Stimulated activated CD8-positive, alpha-beta memory T cell treated with anti-CD3 and anti-CD28 coated beads, Interleukin-15, amount 100 ng/mL, for 1 hour (primary cell): ENCODE measurements around the gene HYAL4.
"Not testable (repeated sequence)": the region's sequence is repeated elsewhere in the genome, so short reads cannot be mapped to it uniquely, and the experiment has no call there.

Source experiments
- DNase-seq: peaks from one replicate; pipeline ENCODE4 v3.0.0-alpha.2; 2020; ENCODE audit warnings: low read depth

Gene HYAL4

GRCh38 chr7:123844712-123845219 lies at the start of gene HYAL4:
HYAL4 (plus strand) TSS chr7:123845169; CDS start chr7:123868274, 23,105 bp downstream.
- no peak for DNase-seq

GRCh38 chr7:123795917-123796316 lies 49.1 kb upstream of the HYAL4 start:
- no peak for DNase-seq

DNA sequence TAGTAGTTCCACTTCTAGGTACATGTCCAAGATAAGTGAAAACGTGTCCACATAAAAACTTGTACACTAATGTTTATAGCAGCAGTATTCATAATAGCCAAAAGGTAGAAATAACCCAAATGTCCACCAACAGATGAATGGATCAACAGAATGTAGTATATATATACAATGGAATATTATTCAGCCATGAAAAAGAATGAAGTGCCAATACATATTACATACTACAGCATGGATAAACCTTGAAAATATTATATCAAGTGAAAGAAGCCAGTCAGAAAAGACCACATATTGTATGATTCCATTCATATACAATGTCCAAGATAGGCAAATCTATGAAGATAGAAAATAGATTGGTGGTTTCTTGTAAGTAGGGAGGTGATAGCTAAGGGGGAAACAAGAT lies 48.4 kb upstream of the HYAL4 start:
- no peak for DNase-seq

GRCh38 chr7:123797673-123798531 lies 47.1 kb upstream of the HYAL4 start:
- DNase-seq, result no peak

DNA sequence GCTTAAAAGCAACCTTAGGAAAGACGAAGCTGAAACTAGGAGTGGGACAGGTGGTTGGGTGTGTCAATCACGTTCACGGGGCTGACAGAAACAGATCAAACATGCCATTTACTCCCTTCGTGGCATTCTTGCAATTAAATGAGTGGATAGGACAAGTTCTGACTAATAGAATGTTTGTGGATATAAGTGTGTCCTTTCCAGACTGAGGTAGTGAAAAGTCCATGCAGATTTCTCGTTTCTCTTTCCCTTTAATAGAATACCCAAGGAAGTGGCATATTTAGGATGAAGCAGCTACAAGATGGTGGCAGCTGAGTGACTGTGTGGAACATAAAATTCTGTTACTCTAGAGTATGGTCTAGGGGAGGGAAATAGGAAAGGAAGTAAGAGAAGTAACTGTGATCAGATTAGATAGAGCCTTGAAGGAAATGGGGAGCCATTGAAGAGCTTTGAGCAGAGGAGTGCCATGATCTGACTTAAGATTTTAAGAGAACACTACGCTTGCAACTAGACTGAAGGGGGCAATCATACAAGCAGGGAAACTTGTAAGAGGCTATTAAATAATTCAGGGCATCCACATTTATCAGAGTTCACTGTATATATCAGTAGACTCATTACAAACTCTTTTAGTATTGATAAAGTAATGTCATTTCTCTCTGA lies 46.3 kb upstream of the HYAL4 start:
- no peak for DNase-seq

DNA sequence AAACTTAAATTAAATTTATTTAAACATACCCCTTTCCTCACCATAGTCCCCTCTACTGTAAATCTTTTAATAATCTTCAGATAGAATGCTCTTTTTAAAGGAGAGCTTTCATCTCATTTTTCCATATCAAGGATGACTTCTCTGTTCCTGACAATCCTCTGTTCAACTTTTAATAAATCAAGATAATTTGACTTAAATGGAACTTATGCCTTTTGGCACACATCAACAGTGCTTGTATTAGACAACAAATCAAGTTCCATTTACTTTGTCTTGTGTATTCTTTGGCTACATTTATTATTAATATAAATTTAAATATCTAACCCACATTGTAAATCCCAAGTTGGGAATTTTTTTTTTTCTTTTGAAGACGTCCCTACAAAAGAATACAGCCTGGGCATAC lies 42.7 kb upstream of the HYAL4 start:
- DNase-seq, result no peak

- DNase-seq, result no peak
Measured at GRCh38 chr7:123805287-123805686, 39.7 kb upstream of the HYAL4 start.

GRCh38 chr7:123809471-123809870 lies 35.5 kb upstream of the HYAL4 start:
- DNase-seq, result no peak

DNA sequence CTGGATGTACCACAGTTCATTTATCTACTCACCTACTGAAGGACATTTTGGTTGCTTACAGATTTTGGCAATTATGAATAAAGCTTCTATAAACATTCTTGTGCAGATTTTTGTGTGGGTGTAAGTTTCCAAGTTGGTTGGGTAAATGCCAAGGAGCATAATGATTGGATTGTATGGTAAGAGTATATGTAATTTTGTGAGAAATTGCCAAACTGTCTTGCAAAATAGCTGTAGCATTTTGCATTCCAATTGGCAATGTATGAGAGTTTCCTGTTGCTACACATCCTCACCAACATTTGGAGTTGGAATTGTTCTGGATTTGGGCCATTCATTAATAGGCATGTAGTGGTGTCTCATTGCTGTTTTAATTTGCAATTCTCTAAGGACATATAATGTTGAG lies 33.9 kb upstream of the HYAL4 start:
- no peak for DNase-seq

- DNase-seq, result no peak
Measured at GRCh38 chr7:123816916-123817315, 28.1 kb upstream of the HYAL4 start.

DNA sequence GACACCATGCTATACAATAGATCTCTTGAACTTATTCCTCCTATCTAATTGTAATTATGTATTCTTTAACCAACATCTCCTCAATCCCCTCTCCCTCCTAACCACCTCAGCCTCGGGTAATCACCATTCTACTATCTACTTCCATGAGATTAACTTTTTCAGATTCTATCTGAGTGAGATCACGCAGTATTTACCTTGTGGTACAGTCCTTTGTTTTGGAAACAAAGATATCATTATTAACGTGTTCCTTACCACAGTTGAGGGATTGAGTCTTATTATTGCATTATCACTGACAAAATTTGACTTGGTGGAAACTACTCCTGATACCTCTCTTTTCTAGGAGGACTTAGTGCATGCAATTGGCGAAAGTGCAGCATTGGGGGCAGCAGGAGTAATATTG lies 26.0 kb upstream of the HYAL4 start:
- no peak for DNase-seq

GRCh38 chr7:123819795-123820194 lies 25.2 kb upstream of the HYAL4 start:
- DNase-seq, result not testable (repeated sequence)

GRCh38 chr7:123820864-123821263 lies 24.1 kb upstream of the HYAL4 start:
- DNase-seq, result no peak

GRCh38 chr7:123821320-123821719 lies 23.6 kb upstream of the HYAL4 start:
- no peak for DNase-seq

DNA sequence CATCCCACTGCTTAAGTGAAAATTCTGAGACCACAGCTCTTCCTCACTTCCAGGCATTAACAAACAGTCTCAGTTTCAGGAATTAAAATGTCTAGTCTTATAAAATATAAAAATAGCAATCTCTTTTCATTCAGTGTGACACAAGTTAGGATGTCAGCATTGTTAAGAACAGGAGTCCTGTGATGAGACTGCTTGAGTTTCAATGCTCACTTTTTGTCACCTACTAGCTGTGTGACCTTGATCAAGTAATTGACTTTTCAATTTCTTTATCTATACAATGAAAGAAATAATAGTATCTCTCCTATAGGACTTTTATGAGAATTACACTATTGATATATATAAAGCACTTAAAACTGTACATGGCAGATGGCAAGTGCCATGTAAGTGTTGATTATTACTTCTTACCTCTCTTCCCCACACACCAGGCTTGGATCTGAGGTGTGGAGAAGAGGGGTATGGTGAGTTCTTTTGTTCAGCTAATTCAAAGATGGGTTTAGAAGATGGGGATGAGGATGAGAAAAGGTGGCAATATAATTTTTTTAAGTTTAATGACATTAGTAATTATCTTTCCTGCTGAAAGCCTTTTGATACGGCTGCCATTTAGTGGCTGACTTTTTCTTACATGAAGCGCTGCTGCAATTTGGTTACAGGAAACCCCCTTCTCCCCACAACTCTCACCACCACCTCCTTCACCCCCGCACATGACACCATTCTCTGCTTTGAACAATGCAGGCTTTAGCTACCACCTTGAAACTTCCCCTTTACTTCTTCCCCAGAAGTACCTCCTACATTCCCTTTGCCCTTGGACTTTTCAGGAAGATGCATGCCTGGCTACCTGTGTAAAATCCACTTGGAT lies 20.8 kb upstream of the HYAL4 start:
- no peak for DNase-seq

GRCh38 chr7:123824754-123825067 lies 20.3 kb upstream of the HYAL4 start:
- no peak for DNase-seq

GRCh38 chr7:123828805-123829204 lies 16.2 kb upstream of the HYAL4 start:
- no peak for DNase-seq

GRCh38 chr7:123836656-123837055 lies 8.3 kb upstream of the HYAL4 start:
- DNase-seq, result no peak

DNA sequence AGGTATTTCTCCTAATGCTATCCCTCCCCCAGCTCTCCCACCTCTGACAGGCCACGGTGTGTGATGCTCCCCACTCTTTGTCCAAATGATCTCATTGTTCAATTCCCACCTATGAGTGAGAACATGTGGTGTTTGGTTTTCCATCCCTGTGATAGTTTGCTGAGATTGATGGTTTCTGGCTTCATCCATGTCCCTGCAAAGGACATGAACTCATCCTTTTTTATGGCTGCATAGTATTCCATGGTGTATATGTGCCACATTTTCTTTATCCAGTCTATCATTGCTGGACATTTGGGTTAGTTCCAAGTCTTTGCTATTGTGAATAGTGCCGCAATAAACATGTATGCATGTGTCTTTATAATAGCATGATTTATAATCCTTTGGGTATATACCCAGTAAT lies 5.9 kb upstream of the HYAL4 start:
- not testable (repeated sequence) for DNase-seq

GRCh38 chr7:123844142-123844541 lies 827 bp upstream of the HYAL4 start:
- not testable (repeated sequence) for DNase-seq

DNA sequence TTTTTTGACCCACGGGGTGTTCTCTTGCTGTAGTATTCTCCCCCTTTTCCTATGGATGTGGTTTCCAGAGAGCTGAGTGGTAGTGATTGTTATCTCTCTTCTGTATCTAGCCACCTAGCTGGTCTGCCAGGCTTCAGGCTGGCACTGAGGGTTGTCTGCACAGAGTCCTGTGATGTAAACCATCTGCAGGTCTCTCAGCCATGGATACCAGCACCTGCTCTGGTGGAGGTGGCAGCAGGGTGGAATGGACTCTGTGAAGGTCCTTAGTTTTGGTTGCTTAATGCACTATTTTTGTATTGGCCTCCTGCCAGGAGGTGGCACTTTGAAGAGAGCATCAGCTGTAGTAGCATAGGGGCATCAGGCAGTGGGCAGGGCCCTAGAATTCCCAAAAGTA lies 851 bp downstream of the HYAL4 start:
- DNase-seq, result no peak

- no peak for DNase-seq
Measured at GRCh38 chr7:123846217-123846891, 1.4 kb downstream of the HYAL4 start.
